A549 treated with AZD2906 at 1 μM for 4 hours (cell line): Measurements from ENCODE around the gene ZNF793. TPM values are rescaled to one million over a fixed set of nuclear protein-coding genes. Genes with fewer than 3 reads are reported as not detected.

ENCODE experiments used
- total RNA-seq: library from RNA; stranded (reverse); fragments of 200-300 nt; extraction: Qiagen RNA extraction; gene quantifications from 5 replicates; pipeline ENCODE4 v1.2.3, GENCODE V29; 2022

ZNF793 gene
- 0.01 to 0.08 TPM (median 0.03 TPM) in 5 replicates for total RNA-seq

GRCh38 chr19:37506387-37507166 is at the start of gene ZNF793:
Gene ZNF793, plus strand, starts transcription at chr19:37506939. Its CDS starts 16,501 bp downstream, at chr19:37523440.

GRCh38 chr19:37466798-37467607 is 39.7 kb upstream of the ZNF793 start, which contains the start of gene ZNF569:
Gene ZNF569, minus strand, starts transcription at chr19:37467444. Its CDS starts 22,523 bp downstream, at chr19:37444921.

GRCh38 chr19:37468961-37469777 is 37.6 kb upstream of the ZNF793 start, which contains the start of gene ZNF570:
Gene ZNF570, plus strand, starts transcription at chr19:37469356. Its CDS starts 999 bp downstream, at chr19:37470355.

Other genes starting within 250 kb of the ZNF793 start
- gene ZNF527, start 135.8 kb upstream of the ZNF793 start, total RNA-seq: 2.6 to 3.7 TPM (median 3.1 TPM) in 5 replicates
- gene ZNF569, start 39.5 kb upstream of the ZNF793 start, total RNA-seq: 3.7 to 6.1 TPM (median 4.6 TPM) in 5 replicates
- gene ZNF570, start 37.6 kb upstream of the ZNF793 start, total RNA-seq: 2.0 to 4.7 TPM (median 3.2 TPM) in 5 replicates
- 0.55 to 1.5 TPM (median 0.92 TPM) in 5 replicates for gene ZNF571, start 87.9 kb downstream of the ZNF793 start, total RNA-seq
- gene ZNF540, start 87.9 kb downstream of the ZNF793 start, total RNA-seq: 0.05 to 0.15 TPM (median 0.09 TPM) in 4 of 5 replicates, not detected in the other
- gene ZFP30, start 148.5 kb downstream of the ZNF793 start, total RNA-seq: 5.5 to 11.1 TPM (median 7.1 TPM) in 5 replicates
- 4.4 to 5.0 TPM (median 4.6 TPM) in 5 replicates for gene ZNF607, start 212.8 kb downstream of the ZNF793 start, total RNA-seq